Umbilical cord (tissue), 2 donors: ENCODE data around the gene CBLB. TPM values are rescaled to one million over a fixed set of nuclear protein-coding genes. Genes with fewer than 3 reads are reported as not detected.

Experiments used
- DNase-seq: peaks from one replicate; pipeline ENCODE4 v3.0.0-alpha.2; 2015; ENCODE audit warnings: low spot score
- total RNA-seq: library from RNA; depleted of rRNA; stranded (reverse); fragments of >200 nt; gene quantifications from one replicate; pipeline ENCODE4 v1.2.3, GENCODE V29; 2014; ENCODE audit warnings: low replicate concordance; ENCODE audit not compliant: insufficient read depth

The CBLB gene
- total RNA-seq, 1 donor from 2014 or later = 25.5 TPM

DNA sequence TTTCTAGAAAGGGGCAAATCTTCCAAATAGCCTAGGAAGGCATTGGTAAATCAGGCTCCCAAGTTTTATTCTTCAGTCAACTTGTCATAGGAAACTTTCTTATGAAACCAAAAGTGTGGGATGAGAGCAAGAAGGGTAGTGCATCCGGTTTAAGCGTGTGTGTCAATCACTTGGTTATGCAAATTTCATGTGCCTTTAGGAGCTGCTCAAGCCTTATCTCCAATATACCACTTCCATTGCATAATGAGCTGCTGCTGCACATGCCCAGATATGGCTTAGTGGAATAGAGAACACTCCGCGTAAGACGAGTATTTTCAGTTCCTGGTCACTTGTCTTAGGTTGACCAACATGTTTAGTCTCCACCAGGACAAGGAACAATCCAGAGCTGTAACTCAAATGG is 242.1 kb downstream of the CBLB start:
- no peak for DNase-seq

DNA sequence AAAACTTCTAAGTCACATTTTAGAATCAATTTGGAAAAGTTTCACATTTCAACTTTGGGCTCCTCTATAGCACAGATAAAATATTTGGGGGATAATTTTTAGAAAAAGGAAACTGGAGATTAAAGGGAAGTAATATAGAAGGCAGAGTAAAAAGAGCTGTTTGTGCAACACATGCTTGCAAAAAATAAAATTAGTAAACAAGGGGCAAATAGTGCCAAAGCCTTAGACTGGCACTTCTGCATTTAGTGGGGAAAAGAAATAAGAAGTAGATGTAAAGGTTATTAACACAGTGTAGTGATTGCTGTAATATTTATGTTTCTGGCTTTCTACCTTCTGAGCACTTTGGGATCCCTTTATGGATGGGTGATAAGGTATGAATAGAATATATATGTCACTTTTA is 246.6 kb downstream of the CBLB start:
- DNase-seq = no peak

DNA sequence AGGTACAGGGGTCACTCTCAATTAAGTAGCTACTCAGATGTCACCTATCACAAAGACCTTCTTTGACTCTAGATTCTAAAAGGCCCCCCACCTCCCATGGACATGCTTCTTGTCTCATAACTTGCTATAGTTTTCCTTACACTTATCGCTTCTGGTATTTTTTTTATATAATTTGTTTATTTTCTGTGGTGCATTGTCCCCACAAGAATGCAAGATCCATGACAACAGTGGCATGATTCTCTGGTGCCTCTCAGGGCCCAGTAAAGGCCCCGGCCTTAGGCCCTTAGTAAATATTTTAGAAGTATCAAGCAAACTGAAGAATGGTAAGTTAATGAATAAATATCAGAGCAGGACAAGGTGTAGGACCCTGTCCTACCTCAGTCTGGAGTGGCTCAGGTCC is 248.6 kb downstream of the CBLB start:
- no peak for DNase-seq

GRCh38 chr3:105619651-105620050 is 249.2 kb downstream of the CBLB start:
- DNase-seq = no peak

GRCh38 chr3:105618556-105618955 is 250.3 kb downstream of the CBLB start:
- no peak for DNase-seq

- DNase-seq = no peak
These were observed 252.3 kb downstream of the CBLB start for GRCh38 chr3:105616374-105617121.

- DNase-seq = no peak
These were observed 253.0 kb downstream of the CBLB start for GRCh38 chr3:105615814-105616213.

DNA sequence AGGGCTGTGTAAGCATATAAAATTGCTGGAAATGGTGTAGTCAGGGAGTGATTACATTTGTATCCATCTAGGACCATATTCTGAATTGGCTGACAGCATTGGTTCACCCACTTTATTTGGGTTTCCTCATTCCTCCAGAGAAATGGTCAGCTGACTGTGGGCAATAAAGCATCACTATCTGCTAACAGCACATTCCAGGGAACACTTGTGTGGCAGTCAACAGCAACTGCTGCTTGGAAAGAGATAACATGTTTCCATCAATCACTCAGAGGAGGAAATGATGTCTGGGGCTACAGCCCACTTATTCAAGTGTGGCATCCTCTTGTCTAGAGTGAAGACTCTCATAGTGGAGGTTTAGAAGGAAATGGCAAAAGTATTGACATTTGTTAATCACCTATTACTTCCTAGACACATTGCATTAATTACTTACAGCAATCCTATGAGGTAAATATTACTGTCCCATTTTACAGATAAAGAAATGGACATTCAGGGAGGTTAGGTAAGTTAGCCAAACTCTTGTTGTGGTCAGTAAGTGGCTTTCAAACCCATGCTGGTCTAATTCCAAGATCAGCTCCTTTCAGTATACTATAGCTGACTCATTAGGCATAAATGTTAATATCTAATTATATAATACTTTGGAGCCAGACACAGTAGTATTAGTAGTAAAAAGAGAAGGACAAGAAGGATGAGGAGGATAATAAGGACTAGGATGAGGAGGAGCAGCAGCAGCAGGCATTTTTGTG is 254.4 kb downstream of the CBLB start:
- no peak for DNase-seq

- no peak for DNase-seq
These were observed 255.7 kb downstream of the CBLB start for GRCh38 chr3:105613120-105613519.

DNA sequence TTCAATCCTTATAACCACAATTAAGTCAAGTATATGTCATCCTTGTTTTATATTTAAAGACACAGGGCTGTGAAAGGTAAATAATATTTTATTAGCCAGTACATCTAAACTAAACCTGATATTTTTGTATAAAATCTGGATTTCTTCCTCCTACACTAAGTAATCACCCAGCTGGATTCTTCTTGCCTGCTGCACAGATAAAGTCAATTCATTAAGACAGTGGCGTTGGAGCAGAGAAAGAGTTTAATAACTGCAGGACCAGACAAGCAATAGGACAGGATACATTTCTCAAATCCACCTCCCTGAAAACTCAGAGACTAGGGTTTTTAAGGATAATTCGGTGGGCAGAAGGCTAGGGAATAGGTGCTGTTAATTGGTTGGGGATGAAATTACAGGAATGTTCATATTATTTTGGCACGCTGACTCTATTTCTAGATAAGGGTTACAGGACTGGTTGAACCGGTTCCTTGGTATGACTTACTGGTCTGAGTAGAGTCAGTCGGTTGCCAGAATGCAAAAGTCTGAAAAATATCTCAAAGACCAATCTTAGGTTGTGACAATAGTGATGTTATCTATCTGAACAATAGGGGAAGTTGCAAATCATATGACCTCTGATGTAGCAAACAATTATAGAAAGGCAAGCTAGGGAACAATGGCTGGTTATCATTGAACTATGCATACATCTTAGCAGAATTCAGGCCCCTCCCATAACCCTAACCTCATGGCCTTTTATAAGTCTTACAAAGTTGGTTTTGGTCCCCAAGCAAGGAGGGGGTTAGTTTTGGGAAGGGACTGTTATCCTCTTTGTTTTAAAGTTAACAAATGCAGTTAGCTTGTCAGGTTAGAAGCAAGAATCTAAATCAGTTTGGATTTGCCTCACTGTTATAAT is 257.3 kb downstream of the CBLB start:
- no peak for DNase-seq

DNA sequence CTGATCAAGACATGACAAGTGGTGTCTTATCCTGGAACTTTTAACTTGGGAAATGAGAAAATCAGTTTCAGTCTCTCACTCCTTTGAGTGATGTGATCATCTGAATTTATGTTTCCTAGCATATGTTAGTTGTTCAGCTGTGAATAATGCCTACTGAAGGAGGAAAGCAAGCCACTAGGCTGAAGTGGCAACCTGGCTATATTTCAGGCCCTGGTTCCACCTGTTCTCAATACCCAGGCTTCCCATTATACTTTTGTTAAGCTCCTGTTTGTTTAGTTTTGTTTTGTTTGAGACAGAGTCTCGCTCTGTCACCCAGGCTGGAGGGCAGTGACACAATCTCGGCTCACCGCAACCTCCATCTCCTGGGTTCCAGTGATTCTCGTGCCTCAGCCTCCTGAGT is 258.3 kb downstream of the CBLB start:
- no peak for DNase-seq

- DNase-seq = peak; percentile 83
These were observed 260.2 kb downstream of the CBLB start for GRCh38 chr3:105608623-105609022.

- DNase-seq = peak; percentile 92
These were observed 262.8 kb downstream of the CBLB start for GRCh38 chr3:105606016-105606415.
